WTC11 (cell line): ENCODE data around the gene YAF2. TPM values are rescaled to one million over a fixed set of nuclear protein-coding genes. Genes with fewer than 3 reads are reported as not detected.

Source experiments
- ATAC-seq: fragments of 200-7000 bp; cut with Tn5 transposase; 2 replicates; pipeline ENCODE4 v1.10.0; 2021; ENCODE audit warnings: mild to moderate bottlenecking, moderate library complexity
- CTCF ChIA-PET: fragments of 300-600 bp; sonication (Branson Sonifier 250); formaldehyde crosslinking; loops from one replicate; lab custom pipeline; 2021; ENCODE audit warnings: antibody characterized with exemption; lab: Charles Lee
- POLR2A ChIA-PET: fragments of 350-600 bp; sonication (Branson Sonifier 250); formaldehyde crosslinking; loops from one replicate; lab custom pipeline; 2021; ENCODE audit warnings: antibody characterized with exemption; lab: Charles Lee
- DNase-seq: peaks from one replicate; pipeline ENCODE4 v3.0.0; 2021; ENCODE audit warnings: low spot score
- H3K27ac Mint-ChIP-seq: 2 replicates; pipeline ENCODE4 v1.8.0; 2021; ENCODE audit warnings: mixed read lengths
- H3K27me3 Mint-ChIP-seq: 2 replicates; pipeline ENCODE4 v1.8.0; 2021; ENCODE audit warnings: low read depth, mild to moderate bottlenecking, moderate library complexity, mixed read lengths
- H3K36me3 Mint-ChIP-seq: 2 replicates; pipeline ENCODE4 v1.8.0; 2021; ENCODE audit warnings: mixed read lengths
- H3K4me1 Mint-ChIP-seq: 2 replicates; pipeline ENCODE4 v1.8.0; 2022; ENCODE audit warnings: mixed read lengths
- H3K4me3 Mint-ChIP-seq: 2 replicates; pipeline ENCODE4 v1.8.0; 2021; ENCODE audit warnings: mild to moderate bottlenecking, moderate library complexity, mixed read lengths
- H3K9me3 Mint-ChIP-seq: 2 replicates; pipeline ENCODE4 v1.8.0; 2021; ENCODE audit warnings: mixed read lengths
- CBFB ChIP-seq: sonication (generic); formaldehyde crosslinking; IDR thresholded peaks from 2 replicates; pipeline ENCODE4 v1.8.1; 2022; ENCODE audit warnings: mild to moderate bottlenecking, low read depth, missing genetic modification reagents
- ELF4 ChIP-seq: sonication (generic); formaldehyde crosslinking; IDR thresholded peaks from 2 replicates; pipeline ENCODE4 v1.8.1; 2022; ENCODE audit warnings: low read depth, mild to moderate bottlenecking, moderate library complexity, missing genetic modification reagents
- ETV6 ChIP-seq: sonication (generic); formaldehyde crosslinking; IDR thresholded peaks from 2 replicates; pipeline ENCODE4 v1.8.1; 2022; ENCODE audit warnings: mild to moderate bottlenecking, missing genetic modification reagents
- FOXJ3 ChIP-seq: sonication (generic); formaldehyde crosslinking; IDR thresholded peaks from 2 replicates; pipeline ENCODE4 v1.9.0; 2021; ENCODE audit warnings: missing genetic modification reagents, mild to moderate bottlenecking, borderline replicate concordance
- GRHL2 ChIP-seq: fragments of 250-450 bp; sonication (Bioruptor Pico); IDR thresholded peaks from 2 replicates; pipeline ENCODE4 v1.8.0; 2022; ENCODE audit warnings: mild to moderate bottlenecking, moderate library complexity; ENCODE audit not compliant: insufficient replicate concordance, severe bottlenecking
- JUN ChIP-seq: sonication (generic); formaldehyde crosslinking; IDR thresholded peaks from 2 replicates; pipeline ENCODE4 v1.8.0; 2023; ENCODE audit warnings: mild to moderate bottlenecking, missing genetic modification reagents
- NFYB ChIP-seq: sonication (generic); formaldehyde crosslinking; conservative IDR thresholded peaks from 2 replicates; pipeline ENCODE4 v1.8.0; 2022; ENCODE audit warnings: low read depth, missing genetic modification reagents
- NR1H2 ChIP-seq: sonication (generic); formaldehyde crosslinking; IDR thresholded peaks from 2 replicates; pipeline ENCODE4 v1.9.0; 2021; ENCODE audit warnings: mild to moderate bottlenecking, moderate library complexity, missing genetic modification reagents
- NR3C1 ChIP-seq: sonication (generic); formaldehyde crosslinking; conservative IDR thresholded peaks from 2 replicates; pipeline ENCODE4 v1.8.1; 2023; ENCODE audit warnings: low read depth, mild to moderate bottlenecking, missing genetic modification reagents
- OVOL2 ChIP-seq: fragments of 250-450 bp; sonication (Bioruptor Pico); IDR thresholded peaks from 2 replicates; pipeline ENCODE4 v1.9.0; 2021; ENCODE audit warnings: mild to moderate bottlenecking, borderline replicate concordance
- SOX15 ChIP-seq: fragments of 250-450 bp; sonication (Bioruptor Pico); IDR thresholded peaks from 2 replicates; pipeline ENCODE4 v1.9.0; 2021; ENCODE audit warnings: mild to moderate bottlenecking
- SP1 ChIP-seq: sonication (generic); formaldehyde crosslinking; conservative IDR thresholded peaks from 2 replicates; pipeline ENCODE4 v1.8.1; 2022; ENCODE audit warnings: missing genetic modification reagents
- ZNF232 ChIP-seq: sonication (generic); formaldehyde crosslinking; IDR thresholded peaks from 2 replicates; pipeline ENCODE4 v1.8.0; 2022; ENCODE audit warnings: mild to moderate bottlenecking, missing genetic modification reagents
- total RNA-seq: library from RNA; stranded (reverse); gene quantifications from 3 replicates; pipeline ENCODE4 v1.2.3, GENCODE V29; 2021
- TF ChIP-seq, protein P1 (sequence below): sonication (generic); formaldehyde crosslinking; IDR thresholded peaks from 2 replicates; pipeline ENCODE4 v1.8.1; 2023; ENCODE audit warnings: mild to moderate bottlenecking, missing genetic modification reagents, moderate library complexity
- TF ChIP-seq, protein P2 (sequence below): fragments of 250-450 bp; sonication (Bioruptor Pico); IDR thresholded peaks from 2 replicates; pipeline ENCODE4 v2.1.2; 2022; ENCODE audit warnings: mild to moderate bottlenecking, moderate library complexity
- TF ChIP-seq, protein P3 (sequence below): sonication (generic); formaldehyde crosslinking; conservative IDR thresholded peaks from 2 replicates; pipeline ENCODE4 v1.8.1; 2022; ENCODE audit warnings: mild to moderate bottlenecking, missing genetic modification reagents
- TF ChIP-seq, protein P4 (sequence below): sonication (generic); formaldehyde crosslinking; IDR thresholded peaks from 2 replicates; pipeline ENCODE4 v1.8.0; 2022; ENCODE audit warnings: mild to moderate bottlenecking, missing genetic modification reagents
- TF ChIP-seq, protein P5 (sequence below): sonication (generic); formaldehyde crosslinking; IDR thresholded peaks from 2 replicates; pipeline ENCODE4 v1.8.0; 2023; ENCODE audit warnings: missing genetic modification reagents, mild to moderate bottlenecking, borderline replicate concordance
- TF ChIP-seq, protein P6 (sequence below): fragments of 250-450 bp; sonication (Bioruptor Pico); IDR thresholded peaks from 2 replicates; pipeline ENCODE4 v1.8.0; 2021; ENCODE audit warnings: mild to moderate bottlenecking
- TF ChIP-seq, protein P7 (sequence below): fragments of 250-450 bp; sonication (Bioruptor Pico); IDR thresholded peaks from 2 replicates; pipeline ENCODE4 v1.9.0; 2021; ENCODE audit warnings: mild to moderate bottlenecking, borderline replicate concordance

Gene YAF2
- total RNA-seq, 1 experiment from 2014 or later = 3.3 TPM

DNA sequence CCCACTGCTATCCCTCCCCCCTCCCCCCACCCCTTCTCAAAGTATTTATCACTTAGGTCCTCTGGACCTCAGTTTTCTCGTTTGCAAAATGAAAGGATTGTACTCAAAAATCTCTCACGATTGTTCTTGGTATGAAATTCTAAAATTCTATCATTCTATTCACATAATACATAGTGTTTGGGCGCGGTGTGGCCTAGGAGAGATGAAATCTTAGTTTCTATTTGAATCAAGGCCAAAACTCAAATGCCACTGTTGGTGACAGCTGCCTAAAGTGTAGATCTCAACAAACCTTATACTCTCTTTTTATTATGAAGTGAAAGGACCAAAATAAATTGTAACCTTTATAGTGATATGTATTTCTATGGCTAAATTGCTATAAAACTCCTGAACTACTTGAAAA lies 23.7 kb upstream of the YAF2 start:
- H3K36me3 Mint-ChIP-seq = no peaks in the 10 kb centered on the region
- H3K27ac Mint-ChIP-seq = no peak overlapping the region
- TF ChIP-seq ETV6 (no peak), NR3C1 (no peak), OVOL2 (CRISPR knock-in tag) (no peak), SOX15 (CRISPR knock-in tag) (no peak), FOXJ3 (CRISPR knock-in tag) (no peak), ZNF232 (no peak), CBFB (CRISPR knock-in tag) (no peak), SP1 (CRISPR knock-in tag) (no peak), NR1H2 (CRISPR knock-in tag) (no peak), NFYB (CRISPR knock-in tag) (no peak), JUN (CRISPR knock-in tag) (no peak), GRHL2 (no peak), ELF4 (no peak)
- TF ChIP-seq, protein P1, sequence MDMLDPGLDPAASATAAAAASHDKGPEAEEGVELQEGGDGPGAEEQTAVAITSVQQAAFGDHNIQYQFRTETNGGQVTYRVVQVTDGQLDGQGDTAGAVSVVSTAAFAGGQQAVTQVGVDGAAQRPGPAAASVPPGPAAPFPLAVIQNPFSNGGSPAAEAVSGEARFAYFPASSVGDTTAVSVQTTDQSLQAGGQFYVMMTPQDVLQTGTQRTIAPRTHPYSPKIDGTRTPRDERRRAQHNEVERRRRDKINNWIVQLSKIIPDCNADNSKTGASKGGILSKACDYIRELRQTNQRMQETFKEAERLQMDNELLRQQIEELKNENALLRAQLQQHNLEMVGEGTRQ (CRISPR knock-in tag) = no peak
- TF ChIP-seq, protein P2, sequence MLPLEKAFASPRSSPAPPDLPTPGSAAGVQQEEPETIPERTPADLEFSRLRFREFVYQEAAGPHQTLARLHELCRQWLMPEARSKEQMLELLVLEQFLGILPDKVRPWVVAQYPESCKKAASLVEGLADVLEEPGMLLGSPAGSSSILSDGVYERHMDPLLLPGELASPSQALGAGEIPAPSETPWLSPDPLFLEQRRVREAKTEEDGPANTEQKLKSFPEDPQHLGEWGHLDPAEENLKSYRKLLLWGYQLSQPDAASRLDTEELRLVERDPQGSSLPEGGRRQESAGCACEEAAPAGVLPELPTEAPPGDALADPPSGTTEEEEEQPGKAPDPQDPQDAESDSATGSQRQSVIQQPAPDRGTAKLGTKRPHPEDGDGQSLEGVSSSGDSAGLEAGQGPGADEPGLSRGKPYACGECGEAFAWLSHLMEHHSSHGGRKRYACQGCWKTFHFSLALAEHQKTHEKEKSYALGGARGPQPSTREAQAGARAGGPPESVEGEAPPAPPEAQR (CRISPR knock-in tag) = no peak
- TF ChIP-seq, protein P3, sequence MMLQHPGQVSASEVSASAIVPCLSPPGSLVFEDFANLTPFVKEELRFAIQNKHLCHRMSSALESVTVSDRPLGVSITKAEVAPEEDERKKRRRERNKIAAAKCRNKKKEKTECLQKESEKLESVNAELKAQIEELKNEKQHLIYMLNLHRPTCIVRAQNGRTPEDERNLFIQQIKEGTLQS = no peak
- TF ChIP-seq, protein P4, sequence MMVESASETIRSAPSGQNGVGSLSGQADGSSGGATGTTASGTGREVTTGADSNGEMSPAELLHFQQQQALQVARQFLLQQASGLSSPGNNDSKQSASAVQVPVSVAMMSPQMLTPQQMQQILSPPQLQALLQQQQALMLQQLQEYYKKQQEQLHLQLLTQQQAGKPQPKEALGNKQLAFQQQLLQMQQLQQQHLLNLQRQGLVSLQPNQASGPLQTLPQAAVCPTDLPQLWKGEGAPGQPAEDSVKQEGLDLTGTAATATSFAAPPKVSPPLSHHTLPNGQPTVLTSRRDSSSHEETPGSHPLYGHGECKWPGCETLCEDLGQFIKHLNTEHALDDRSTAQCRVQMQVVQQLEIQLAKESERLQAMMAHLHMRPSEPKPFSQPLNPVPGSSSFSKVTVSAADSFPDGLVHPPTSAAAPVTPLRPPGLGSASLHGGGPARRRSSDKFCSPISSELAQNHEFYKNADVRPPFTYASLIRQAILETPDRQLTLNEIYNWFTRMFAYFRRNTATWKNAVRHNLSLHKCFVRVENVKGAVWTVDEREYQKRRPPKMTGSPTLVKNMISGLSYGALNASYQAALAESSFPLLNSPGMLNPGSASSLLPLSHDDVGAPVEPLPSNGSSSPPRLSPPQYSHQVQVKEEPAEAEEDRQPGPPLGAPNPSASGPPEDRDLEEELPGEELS (CRISPR knock-in tag) = no peak
- TF ChIP-seq, protein P5, sequence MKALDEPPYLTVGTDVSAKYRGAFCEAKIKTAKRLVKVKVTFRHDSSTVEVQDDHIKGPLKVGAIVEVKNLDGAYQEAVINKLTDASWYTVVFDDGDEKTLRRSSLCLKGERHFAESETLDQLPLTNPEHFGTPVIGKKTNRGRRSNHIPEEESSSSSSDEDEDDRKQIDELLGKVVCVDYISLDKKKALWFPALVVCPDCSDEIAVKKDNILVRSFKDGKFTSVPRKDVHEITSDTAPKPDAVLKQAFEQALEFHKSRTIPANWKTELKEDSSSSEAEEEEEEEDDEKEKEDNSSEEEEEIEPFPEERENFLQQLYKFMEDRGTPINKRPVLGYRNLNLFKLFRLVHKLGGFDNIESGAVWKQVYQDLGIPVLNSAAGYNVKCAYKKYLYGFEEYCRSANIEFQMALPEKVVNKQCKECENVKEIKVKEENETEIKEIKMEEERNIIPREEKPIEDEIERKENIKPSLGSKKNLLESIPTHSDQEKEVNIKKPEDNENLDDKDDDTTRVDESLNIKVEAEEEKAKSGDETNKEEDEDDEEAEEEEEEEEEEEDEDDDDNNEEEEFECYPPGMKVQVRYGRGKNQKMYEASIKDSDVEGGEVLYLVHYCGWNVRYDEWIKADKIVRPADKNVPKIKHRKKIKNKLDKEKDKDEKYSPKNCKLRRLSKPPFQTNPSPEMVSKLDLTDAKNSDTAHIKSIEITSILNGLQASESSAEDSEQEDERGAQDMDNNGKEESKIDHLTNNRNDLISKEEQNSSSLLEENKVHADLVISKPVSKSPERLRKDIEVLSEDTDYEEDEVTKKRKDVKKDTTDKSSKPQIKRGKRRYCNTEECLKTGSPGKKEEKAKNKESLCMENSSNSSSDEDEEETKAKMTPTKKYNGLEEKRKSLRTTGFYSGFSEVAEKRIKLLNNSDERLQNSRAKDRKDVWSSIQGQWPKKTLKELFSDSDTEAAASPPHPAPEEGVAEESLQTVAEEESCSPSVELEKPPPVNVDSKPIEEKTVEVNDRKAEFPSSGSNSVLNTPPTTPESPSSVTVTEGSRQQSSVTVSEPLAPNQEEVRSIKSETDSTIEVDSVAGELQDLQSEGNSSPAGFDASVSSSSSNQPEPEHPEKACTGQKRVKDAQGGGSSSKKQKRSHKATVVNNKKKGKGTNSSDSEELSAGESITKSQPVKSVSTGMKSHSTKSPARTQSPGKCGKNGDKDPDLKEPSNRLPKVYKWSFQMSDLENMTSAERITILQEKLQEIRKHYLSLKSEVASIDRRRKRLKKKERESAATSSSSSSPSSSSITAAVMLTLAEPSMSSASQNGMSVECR (CRISPR knock-in tag) = no peak
- TF ChIP-seq, protein P6, sequence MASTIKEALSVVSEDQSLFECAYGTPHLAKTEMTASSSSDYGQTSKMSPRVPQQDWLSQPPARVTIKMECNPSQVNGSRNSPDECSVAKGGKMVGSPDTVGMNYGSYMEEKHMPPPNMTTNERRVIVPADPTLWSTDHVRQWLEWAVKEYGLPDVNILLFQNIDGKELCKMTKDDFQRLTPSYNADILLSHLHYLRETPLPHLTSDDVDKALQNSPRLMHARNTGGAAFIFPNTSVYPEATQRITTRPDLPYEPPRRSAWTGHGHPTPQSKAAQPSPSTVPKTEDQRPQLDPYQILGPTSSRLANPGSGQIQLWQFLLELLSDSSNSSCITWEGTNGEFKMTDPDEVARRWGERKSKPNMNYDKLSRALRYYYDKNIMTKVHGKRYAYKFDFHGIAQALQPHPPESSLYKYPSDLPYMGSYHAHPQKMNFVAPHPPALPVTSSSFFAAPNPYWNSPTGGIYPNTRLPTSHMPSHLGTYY = no peak
- TF ChIP-seq, protein P7, sequence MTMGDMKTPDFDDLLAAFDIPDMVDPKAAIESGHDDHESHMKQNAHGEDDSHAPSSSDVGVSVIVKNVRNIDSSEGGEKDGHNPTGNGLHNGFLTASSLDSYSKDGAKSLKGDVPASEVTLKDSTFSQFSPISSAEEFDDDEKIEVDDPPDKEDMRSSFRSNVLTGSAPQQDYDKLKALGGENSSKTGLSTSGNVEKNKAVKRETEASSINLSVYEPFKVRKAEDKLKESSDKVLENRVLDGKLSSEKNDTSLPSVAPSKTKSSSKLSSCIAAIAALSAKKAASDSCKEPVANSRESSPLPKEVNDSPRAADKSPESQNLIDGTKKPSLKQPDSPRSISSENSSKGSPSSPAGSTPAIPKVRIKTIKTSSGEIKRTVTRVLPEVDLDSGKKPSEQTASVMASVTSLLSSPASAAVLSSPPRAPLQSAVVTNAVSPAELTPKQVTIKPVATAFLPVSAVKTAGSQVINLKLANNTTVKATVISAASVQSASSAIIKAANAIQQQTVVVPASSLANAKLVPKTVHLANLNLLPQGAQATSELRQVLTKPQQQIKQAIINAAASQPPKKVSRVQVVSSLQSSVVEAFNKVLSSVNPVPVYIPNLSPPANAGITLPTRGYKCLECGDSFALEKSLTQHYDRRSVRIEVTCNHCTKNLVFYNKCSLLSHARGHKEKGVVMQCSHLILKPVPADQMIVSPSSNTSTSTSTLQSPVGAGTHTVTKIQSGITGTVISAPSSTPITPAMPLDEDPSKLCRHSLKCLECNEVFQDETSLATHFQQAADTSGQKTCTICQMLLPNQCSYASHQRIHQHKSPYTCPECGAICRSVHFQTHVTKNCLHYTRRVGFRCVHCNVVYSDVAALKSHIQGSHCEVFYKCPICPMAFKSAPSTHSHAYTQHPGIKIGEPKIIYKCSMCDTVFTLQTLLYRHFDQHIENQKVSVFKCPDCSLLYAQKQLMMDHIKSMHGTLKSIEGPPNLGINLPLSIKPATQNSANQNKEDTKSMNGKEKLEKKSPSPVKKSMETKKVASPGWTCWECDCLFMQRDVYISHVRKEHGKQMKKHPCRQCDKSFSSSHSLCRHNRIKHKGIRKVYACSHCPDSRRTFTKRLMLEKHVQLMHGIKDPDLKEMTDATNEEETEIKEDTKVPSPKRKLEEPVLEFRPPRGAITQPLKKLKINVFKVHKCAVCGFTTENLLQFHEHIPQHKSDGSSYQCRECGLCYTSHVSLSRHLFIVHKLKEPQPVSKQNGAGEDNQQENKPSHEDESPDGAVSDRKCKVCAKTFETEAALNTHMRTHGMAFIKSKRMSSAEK (CRISPR knock-in tag) = no peak
- DNase-seq = no peak
- H3K4me3 Mint-ChIP-seq = no peak overlapping the region
- POLR2A ChIA-PET = interaction anchor here (0.5 kb wide), 1 partner anchor 1882 kb away, joined by 3 read pairs; no protein-coding TSS in a partner anchor
- CTCF ChIA-PET = no interaction called here
- 0 out of 2 replicates have a peak, but pooled peaks cover 3% of the 10 kb centered on the region for H3K9me3 Mint-ChIP-seq
- no peak for ATAC-seq
- no peaks in the 10 kb centered on the region for H3K4me1 Mint-ChIP-seq
- H3K27me3 Mint-ChIP-seq = peaks cover 5% of the 10 kb centered on the region; the same call in 1 of the 2 replicates
